Measurements from ENCODE around the gene SCTR.

SCTR gene

GRCh38 chr2:119523952-119524694 is at the start of gene SCTR:
Gene SCTR, minus strand, starts transcription at chr2:119524483. Its CDS starts 257 bp downstream, at chr2:119524226.
- DNase-seq = no peak

- DNase-seq = no peak
Measured at GRCh38 chr2:119567292-119567691, 43.0 kb upstream of the SCTR start.

GRCh38 chr2:119565481-119565880 is 41.2 kb upstream of the SCTR start:
- no peak for DNase-seq

- DNase-seq = no peak
Measured at GRCh38 chr2:119553687-119554344, 29.5 kb upstream of the SCTR start.

GRCh38 chr2:119552902-119553301 is 28.6 kb upstream of the SCTR start:
- DNase-seq = no peak

- DNase-seq = no peak
Measured at GRCh38 chr2:119550856-119551255, 26.6 kb upstream of the SCTR start.

GRCh38 chr2:119550346-119550745 is 26.1 kb upstream of the SCTR start:
- no peak for DNase-seq

- DNase-seq = no peak
Measured at GRCh38 chr2:119549241-119549640, 25.0 kb upstream of the SCTR start.

GRCh38 chr2:119548516-119549120 is 24.3 kb upstream of the SCTR start:
- no peak for DNase-seq

- DNase-seq = no peak
Measured at GRCh38 chr2:119546447-119546767, 22.1 kb upstream of the SCTR start.

GRCh38 chr2:119545754-119546446 is 21.6 kb upstream of the SCTR start:
- no peak for DNase-seq

- no peak for DNase-seq
Measured at GRCh38 chr2:119544939-119545475, 20.7 kb upstream of the SCTR start.

GRCh38 chr2:119544075-119544938 is 20.0 kb upstream of the SCTR start, which contains the start of gene CFAP221:
Gene CFAP221, plus strand, starts transcription at chr2:119544449. Its CDS starts 1,683 bp downstream, at chr2:119546132.
- DNase-seq = peak; percentile 23

GRCh38 chr2:119541476-119541875 is 17.2 kb upstream of the SCTR start:
- no peak for DNase-seq

- no peak for DNase-seq
Measured at GRCh38 chr2:119537792-119538191, 13.5 kb upstream of the SCTR start.

GRCh38 chr2:119536707-119537106 is 12.4 kb upstream of the SCTR start:
- DNase-seq = no peak

GRCh38 chr2:119536211-119536610 is 11.9 kb upstream of the SCTR start:
- DNase-seq = no peak

- no peak for DNase-seq
Measured at GRCh38 chr2:119533560-119533959, 9.3 kb upstream of the SCTR start.

- DNase-seq = no peak
Measured at GRCh38 chr2:119531292-119531691, 7.0 kb upstream of the SCTR start.

- no peak for DNase-seq
Measured at GRCh38 chr2:119527999-119528398, 3.7 kb upstream of the SCTR start.

- DNase-seq = no peak
Measured at GRCh38 chr2:119525614-119526013, 1.3 kb upstream of the SCTR start.

GRCh38 chr2:119523383-119523951 is 816 bp downstream of the SCTR start:
- no peak for DNase-seq

Measured in activated T-cell treated with anti-CD3 and anti-CD28 coated beads, Interleukin-2, amount 50 U/mL, for 1 hour (primary cell).